ENCODE measurements around the gene TMEM8B. TPM values are rescaled to one million over a fixed set of nuclear protein-coding genes. Genes with fewer than 3 reads are reported as not detected.

Gene TMEM8B
- total RNA-seq, 1 donor from 2014 or later, result 2.6 TPM

DNA sequence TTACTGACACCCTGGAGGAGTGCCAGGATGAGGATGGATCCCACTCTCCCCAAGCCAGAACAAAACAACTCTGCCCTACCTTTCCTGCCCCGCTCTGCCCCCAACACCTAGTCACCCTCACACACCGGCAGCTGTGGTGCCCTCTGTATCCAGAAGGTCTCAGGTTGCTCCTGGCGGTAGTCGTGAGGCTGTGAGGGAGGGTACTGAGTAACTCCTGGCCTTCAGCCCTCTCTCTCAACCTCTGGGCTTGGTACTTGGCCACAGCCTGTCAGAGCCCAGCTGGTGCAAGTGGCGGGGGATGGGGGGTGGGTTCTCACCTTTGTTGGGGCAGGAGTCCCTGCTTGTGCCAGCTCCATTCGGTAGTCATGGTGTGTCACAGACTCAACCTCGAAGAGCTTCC lies 18.9 kb upstream of the TMEM8B start:
- intact Hi-C loops (cut with micrococcal nuclease), result loop anchor here (5.0 kb wide), 2 partner anchors 163 to 738 kb away; partner anchors contain the start of gene VCP

DNA sequence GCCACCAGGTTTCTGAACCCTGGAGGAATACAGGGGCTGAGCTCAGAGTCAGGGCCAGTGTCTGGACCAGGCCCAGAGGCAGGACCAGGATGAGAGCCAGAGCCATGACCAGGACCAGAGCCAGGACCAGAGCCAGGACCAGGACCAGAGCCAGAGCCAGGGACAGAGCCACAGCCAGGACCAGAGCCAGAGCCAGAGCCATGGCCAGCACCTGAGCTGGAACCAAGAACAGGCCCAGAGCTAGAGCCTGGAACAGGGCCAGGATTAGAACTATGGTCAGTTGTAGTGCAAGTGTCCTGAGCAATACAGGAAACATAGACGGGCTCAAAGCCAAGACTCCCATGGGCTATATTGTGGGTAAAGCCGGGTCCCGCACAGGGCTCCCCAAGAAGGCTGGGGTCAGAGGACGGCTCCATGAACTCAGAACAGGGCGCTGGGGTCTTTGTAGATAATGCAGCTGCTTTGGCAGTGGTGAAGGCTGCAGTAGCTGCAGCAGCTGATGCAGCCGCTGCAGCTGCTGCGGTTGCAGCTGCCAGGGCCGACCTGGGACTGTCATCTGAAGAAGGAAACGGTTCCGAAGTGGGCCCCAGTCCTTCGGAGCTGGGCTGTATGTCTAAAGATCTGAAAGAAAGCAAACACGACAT lies 17.5 kb upstream of the TMEM8B start:
- intact Hi-C loops (cut with micrococcal nuclease), result loop anchor here (1.0 to 5.0 kb wide), 5 partner anchors 21 to 739 kb away; partner anchors contain the start of genes CREB3, TLN1 and VCP

- intact Hi-C loops (cut with micrococcal nuclease), result loop anchor here (1.0 to 5.0 kb wide), 5 partner anchors 22 to 740 kb away; partner anchors contain the start of genes CREB3, TLN1 and VCP
Observed at GRCh38 chr9:35812025-35812602, 16.9 kb upstream of the TMEM8B start, which contains the start of gene SPAG8. Gene SPAG8 (minus strand): TSS chr9:35812262. CDS start chr9:35812147, 115 bp downstream.

DNA sequence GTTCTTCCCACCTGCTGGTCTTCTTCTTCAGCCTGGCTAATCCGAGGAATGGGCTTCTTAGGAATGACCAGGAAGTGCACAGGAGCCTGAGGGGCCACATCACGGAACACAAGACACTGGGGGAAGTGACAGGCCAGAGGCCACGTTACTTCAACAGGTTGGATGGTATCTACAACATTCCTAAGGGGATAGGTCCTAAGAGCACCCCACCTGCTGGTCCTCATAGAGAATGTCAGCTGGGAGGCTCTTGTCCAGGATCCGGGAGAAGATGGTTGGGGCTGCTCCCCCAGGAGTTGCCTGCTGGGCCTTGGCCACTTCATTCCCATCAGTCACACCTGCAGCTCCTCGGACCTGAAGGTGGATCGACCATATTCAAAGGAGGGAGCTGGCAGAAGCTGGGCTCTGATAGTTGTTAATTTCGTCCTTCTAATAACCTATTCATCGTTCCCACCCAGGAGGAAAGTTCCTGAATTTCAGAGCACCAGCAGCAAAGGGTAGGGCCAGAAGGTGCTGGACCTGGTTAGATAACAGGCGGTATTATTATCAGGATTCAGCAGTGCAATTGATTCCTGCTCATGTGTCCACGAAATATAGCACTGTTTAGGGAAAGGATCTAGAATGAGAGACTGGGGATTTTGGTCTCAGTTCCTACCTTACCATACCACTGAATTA lies 15.5 kb upstream of the TMEM8B start:
- intact Hi-C loops (cut with micrococcal nuclease), result loop anchor here (2.0 to 5.0 kb wide), 5 partner anchors 57 to 741 kb away; partner anchors contain the start of genes ATOSB, GBA2, RGP1 and VCP

- intact Hi-C loops (cut with micrococcal nuclease), result loop anchor here (2.0 to 5.0 kb wide), 4 partner anchors 65 to 742 kb away; partner anchors contain the start of genes ATOSB, GBA2, RGP1 and VCP
Observed at GRCh38 chr9:35814106-35814840, 14.8 kb upstream of the TMEM8B start.

DNA sequence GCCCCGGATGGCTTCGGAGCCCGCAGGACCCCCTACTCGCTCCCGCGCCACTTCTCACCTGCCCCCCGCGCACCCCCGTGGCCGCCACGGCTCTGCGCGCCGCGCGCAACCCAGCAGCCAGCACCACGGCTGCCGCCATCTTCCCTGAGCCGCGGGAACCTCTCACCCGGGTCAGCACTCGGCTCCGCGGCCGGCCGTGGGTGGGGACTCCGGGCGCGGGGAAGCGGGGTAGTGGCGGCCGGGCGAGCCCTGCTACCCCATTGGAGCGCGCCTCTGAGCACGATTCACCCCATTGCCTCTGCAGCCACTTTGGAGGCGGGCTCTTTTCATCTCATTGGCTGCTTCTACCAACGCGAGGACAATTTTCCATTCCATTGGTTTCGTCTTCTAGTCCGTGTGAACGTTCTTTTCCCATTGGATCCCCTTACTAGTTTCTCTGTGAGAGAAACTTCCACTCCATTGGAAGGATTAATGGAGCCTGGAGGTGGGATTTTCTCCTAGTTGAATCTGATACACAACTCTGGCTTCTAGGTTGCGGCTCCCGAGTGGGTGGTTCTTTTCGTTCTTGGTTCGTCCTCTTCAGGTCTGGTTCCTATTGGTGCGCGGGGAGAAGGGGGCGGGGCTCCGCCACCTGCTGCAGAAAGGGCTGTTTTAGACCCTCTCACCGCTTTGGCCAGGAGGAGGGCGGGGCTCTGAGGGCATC lies 14.0 kb upstream of the TMEM8B start, which contains the start of gene HINT2:
Gene HINT2 (minus strand): TSS at position 202 of the 703 bp plus-strand sequence. CDS start 63 bp downstream, at position 139.
- intact Hi-C loops (cut with micrococcal nuclease), result loop anchor here (1.0 to 5.0 kb wide), 6 partner anchors 14 to 743 kb away; partner anchors contain the start of genes ATOSB, GBA2, RGP1 and TMEM8B

- intact Hi-C loops (cut with micrococcal nuclease), result no loop called here
Observed at GRCh38 chr9:35816708-35817107, 12.3 kb upstream of the TMEM8B start.

GRCh38 chr9:35818341-35818740 lies 10.7 kb upstream of the TMEM8B start:
- intact Hi-C loops (cut with micrococcal nuclease), result no loop called here

GRCh38 chr9:35820076-35820475 lies 9.0 kb upstream of the TMEM8B start:
- intact Hi-C loops (cut with micrococcal nuclease), result no loop called here

DNA sequence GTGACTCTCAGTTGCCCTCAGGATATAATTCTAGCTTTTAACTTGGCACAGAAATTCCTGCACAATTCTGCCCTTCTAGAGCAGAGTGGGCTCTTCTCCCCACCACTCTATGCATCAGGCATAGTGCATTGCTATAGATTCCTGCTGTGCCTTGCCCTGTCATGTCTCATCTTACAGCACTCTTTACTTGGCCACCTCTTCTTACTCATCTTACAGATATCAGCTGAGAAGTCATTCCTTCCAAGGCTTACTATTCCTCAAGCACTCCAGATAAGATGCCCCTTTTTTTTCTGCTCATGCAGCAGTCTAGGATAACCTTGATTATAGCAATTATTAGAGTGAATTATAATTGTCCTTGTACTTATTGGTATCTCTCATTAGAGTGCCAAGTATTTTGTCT lies 6.1 kb upstream of the TMEM8B start:
- intact Hi-C loops (cut with micrococcal nuclease), result no loop called here

GRCh38 chr9:35826071-35826701 lies 2.8 kb upstream of the TMEM8B start:
- intact Hi-C loops (cut with micrococcal nuclease), result loop anchor here (1.0 kb wide), 2 partner anchors 36 to 56 kb away; no protein-coding TSS in a partner anchor

GRCh38 chr9:35827486-35827885 lies 1.5 kb upstream of the TMEM8B start:
- intact Hi-C loops (cut with micrococcal nuclease), result no loop called here

GRCh38 chr9:35828716-35829083 lies 328 bp upstream of the TMEM8B start, which contains the start of gene FAM221B:
Gene FAM221B (minus strand): TSS chr9:35828732. CDS start chr9:35826161, 2,571 bp downstream.
- intact Hi-C loops (cut with micrococcal nuclease), result loop anchor here (1.0 to 2.0 kb wide), 2 partner anchors 13 to 96 kb away; partner anchors contain the start of genes CREB3, HINT2 and TLN1

DNA sequence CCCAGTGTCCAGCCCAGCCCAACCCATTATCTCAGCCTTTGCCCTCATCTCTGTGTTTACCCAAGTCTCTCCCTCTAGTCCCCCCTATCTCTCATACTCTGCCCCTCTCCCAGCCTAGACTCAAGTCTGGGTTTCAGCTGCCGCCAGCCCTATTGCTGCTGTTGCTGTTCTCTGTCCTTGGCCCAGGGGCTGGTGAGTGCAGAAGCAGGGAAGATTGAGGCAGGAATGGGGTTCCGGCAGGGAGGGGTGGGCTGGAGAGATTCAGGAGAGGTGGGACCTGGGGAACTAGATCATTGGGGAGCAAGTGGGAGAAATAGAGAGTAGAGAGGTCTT lies 702 bp downstream of the TMEM8B start:
- intact Hi-C loops (cut with micrococcal nuclease), result loop anchor here (1.0 to 2.0 kb wide), 2 partner anchors 14 to 97 kb away; partner anchors contain the start of genes CREB3, HINT2 and TLN1

DNA sequence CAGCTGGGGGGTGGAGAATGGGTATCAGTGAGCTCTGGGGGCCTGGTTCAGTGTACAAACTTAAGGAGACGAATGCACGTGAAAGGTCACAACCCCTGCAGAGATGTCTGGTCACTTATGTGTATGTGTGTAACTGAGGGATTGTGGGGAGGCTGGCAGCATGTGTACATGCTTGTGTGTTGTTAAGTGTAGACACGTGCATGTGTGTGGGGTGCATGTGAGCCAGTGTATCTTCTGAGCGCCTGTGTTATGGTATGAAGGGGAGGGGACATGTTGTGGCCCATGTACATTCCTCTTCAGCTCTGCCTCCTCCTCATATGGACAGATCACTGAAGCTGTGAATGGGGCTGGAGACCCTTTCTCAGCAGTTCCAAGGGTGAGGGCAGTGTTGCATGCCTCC lies 2.0 kb downstream of the TMEM8B start:
- intact Hi-C loops (cut with micrococcal nuclease), result no loop called here

- intact Hi-C loops (cut with micrococcal nuclease), result no loop called here
Observed at GRCh38 chr9:35832814-35833213, 3.8 kb downstream of the TMEM8B start.

DNA sequence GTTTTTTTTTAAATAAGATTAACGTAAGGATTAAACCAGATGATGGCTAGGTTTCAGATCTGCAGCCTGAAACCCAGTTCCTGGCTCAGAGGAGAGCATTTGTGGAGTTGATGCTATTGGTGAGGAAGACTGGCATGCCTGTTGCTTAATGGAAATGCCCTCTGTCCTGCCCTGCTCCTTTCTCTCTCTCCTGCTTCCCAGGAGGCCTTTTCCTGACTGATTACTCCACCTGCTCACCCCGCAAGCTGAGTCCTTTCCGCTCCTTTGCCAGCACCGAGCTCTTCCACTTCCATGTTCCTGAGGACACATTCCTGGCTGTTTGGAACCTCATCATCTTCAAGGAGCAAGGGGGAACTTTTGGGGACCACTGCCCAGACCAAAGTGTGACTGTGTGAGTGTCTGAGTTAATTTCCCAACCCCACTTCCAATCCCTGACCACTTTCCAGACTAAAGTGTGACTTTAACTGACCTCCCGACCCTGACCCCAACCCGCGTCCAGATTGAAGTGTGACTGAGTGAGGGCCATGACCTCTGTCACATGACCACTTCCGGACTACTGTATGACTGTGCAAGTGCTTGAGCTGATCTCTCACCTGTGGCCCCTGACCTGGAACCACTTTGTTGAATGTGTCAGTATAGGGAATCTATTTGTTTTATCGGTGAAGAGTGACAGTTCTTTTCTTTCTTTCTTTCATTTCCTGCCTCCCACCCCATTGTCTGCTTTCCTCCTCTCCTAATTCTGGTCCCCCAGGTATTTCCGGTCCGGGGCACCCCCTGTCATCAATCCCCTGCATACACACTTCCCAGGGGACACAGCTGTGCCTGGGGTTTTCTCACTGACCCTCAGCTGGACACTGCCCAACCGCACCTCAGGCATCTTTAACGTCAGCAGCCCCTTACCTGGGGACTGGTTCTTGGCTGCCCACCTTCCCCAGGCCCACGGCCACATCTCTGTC lies 5.5 kb downstream of the TMEM8B start:
- intact Hi-C loops (cut with micrococcal nuclease), result no loop called here

DNA sequence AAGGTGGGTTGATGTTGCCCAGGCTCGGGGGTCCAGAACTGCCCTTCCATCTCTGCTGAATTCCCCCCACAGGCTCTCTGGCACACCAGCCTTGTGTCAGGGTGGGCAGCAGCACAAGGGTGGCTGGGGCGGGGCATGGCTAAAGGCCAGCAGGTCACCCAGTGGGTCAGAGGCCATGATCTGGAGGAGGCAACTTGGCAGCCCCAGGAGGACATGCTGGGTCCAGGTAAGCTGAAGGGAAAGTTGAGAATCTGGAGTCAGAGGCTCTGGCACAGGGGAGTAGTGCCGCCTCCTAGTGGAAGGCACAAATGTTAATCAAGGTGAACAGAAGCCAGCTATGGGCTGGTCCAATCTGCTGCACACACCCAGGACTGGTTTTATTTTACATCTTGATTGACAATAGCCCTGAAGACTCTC lies 6.2 kb downstream of the TMEM8B start:
- intact Hi-C loops (cut with micrococcal nuclease), result no loop called here

GRCh38 chr9:35835766-35836165 lies 6.7 kb downstream of the TMEM8B start:
- intact Hi-C loops (cut with micrococcal nuclease), result no loop called here

All from T-helper 2 cell treated with Interferon-gamma antibody and Interleukin-4, amounts not matched to agents 100 ng/mL and 5 ng/mL, for 36 hours (primary cell).